ENCODE results near the gene CRYBG3. TPM values are rescaled to one million over a fixed set of nuclear protein-coding genes. Genes with fewer than 3 reads are reported as not detected.

Gene CRYBG3
- total and polyA plus RNA-seq, 2 of the 13 experiments (the other 11 are each of a cell fraction or from before 2014, with no cell fraction given) = 3.8 to 15.9 TPM

DNA sequence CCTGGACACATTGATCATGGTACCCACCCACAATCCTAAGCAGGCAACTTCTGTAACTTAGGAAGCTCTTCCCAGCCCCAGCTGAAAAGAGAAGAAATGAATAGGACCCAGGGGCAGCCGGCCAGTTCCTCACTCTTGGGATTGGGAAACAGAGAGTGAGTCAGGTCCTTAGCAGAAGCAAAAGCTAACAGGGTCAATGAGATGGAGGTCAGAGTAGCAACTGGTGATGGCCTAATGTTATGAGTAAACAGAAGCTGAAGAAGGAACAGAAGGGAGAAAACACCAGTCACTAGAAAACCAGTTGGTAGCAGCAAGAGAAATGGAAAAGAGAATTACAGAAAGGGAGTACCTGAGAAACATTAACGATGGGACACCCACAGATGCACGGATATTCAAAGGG is 130.5 kb downstream of the CRYBG3 start:
- H3K4me1 ChIP-seq (ENCODE audit: insufficient read depth, low read length) = no peaks in the 10 kb centered on the region
- TF ChIP-seq NFKBIZ (CRISPR knock-in tag; IDR thresholded peaks at IDR 0.05) (no peak), TEAD3 (CRISPR knock-in tag; optimal IDR thresholded peaks at IDR 0.05; ENCODE audit: borderline replicate concordance) (no peak), ZFP62 (CRISPR knock-in tag; IDR thresholded peaks at IDR 0.05) (no peak), PHB2 (IDR thresholded peaks at IDR 0.05; ENCODE audit: partially characterized antibody) (no peak), RXRA (CRISPR knock-in tag; IDR thresholded peaks at IDR 0.05) (no peak), ZNF160 (CRISPR knock-in tag; IDR thresholded peaks at IDR 0.05) (no peak), FOXK1 (CRISPR knock-in tag; IDR thresholded peaks at IDR 0.05; ENCODE audit: borderline replicate concordance, low read depth) (no peak), ZMYM3 (CRISPR knock-in tag; IDR thresholded peaks at IDR 0.05) (no peak), SOX5 (CRISPR knock-in tag; IDR thresholded peaks at IDR 0.05; ENCODE audit: borderline replicate concordance) (no peak)
- TF ChIP-seq, protein P1, sequence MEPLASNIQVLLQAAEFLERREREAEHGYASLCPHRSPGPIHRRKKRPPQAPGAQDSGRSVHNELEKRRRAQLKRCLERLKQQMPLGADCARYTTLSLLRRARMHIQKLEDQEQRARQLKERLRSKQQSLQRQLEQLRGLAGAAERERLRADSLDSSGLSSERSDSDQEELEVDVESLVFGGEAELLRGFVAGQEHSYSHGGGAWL (CRISPR knock-in tag; IDR thresholded peaks at IDR 0.05) = no peak
- TF ChIP-seq, protein P2, sequence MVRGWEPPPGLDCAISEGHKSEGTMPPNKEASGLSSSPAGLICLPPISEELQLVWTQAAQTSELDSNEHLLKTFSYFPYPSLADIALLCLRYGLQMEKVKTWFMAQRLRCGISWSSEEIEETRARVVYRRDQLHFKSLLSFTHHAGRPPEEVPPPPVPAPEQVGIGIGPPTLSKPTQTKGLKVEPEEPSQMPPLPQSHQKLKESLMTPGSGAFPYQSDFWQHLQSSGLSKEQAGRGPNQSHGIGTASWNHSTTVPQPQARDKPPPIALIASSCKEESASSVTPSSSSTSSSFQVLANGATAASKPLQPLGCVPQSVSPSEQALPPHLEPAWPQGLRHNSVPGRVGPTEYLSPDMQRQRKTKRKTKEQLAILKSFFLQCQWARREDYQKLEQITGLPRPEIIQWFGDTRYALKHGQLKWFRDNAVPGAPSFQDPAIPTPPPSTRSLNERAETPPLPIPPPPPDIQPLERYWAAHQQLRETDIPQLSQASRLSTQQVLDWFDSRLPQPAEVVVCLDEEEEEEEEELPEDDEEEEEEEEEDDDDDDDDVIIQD (CRISPR knock-in tag; IDR thresholded peaks at IDR 0.05; ENCODE audit: low read depth) = no peak
- TF ChIP-seq, protein P3, sequence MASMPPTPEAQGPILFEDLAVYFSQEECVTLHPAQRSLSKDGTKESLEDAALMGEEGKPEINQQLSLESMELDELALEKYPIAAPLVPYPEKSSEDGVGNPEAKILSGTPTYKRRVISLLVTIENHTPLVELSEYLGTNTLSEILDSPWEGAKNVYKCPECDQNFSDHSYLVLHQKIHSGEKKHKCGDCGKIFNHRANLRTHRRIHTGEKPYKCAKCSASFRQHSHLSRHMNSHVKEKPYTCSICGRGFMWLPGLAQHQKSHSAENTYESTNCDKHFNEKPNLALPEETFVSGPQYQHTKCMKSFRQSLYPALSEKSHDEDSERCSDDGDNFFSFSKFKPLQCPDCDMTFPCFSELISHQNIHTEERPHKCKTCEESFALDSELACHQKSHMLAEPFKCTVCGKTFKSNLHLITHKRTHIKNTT (CRISPR knock-in tag; IDR thresholded peaks at IDR 0.05) = no peak
- TF ChIP-seq, protein P4, sequence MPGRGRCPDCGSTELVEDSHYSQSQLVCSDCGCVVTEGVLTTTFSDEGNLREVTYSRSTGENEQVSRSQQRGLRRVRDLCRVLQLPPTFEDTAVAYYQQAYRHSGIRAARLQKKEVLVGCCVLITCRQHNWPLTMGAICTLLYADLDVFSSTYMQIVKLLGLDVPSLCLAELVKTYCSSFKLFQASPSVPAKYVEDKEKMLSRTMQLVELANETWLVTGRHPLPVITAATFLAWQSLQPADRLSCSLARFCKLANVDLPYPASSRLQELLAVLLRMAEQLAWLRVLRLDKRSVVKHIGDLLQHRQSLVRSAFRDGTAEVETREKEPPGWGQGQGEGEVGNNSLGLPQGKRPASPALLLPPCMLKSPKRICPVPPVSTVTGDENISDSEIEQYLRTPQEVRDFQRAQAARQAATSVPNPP (CRISPR knock-in tag; IDR thresholded peaks at IDR 0.05) = no peak
- TF ChIP-seq, protein P5, sequence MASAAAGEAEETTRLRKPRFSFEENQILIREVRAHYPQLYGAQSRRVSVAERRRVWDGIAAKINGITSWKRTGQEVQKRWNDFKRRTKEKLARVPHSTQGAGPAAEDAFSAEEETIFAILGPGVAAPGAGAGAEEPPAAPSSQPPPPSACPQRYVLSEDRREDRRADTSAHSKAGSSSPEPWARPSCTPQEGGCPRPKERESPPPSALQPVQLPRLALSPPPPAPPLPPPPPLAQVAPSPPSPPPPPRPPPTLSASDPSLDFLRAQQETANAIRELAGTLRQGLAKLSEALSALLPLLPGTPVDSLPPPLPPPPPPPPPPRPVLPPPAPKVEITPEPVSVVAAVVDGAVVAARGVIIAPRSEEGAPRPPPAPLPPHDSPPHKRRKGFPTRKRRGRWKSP (CRISPR knock-in tag; IDR thresholded peaks at IDR 0.05) = no peak
- DNase-seq (ENCODE audit: low spot score) (no peak), ATAC-seq (no peak), FAIRE-seq (no peak)
- H3K4me2 ChIP-seq (ENCODE audit: low read depth, low read length) = no peak overlapping the region
- ChIA-PET CTCF (ENCODE audit: low intra/inter-chr PET ratio, low total read pairs) (no interaction called here), POLR2A (no interaction called here)
- H4K20me1 ChIP-seq (ENCODE audit: insufficient read depth, low read length) = no peaks in the 10 kb centered on the region
- H3K9ac ChIP-seq (ENCODE audit: insufficient read depth, low read depth, low read length) = no peak overlapping the region
- no peak overlapping the region for H3K4me3 ChIP-seq (replicated peaks in 1 of 3; ENCODE audit: insufficient read depth in 1 of 3, low read depth in 2 of 3, low read length in 3 of 3)
- 91% methylated on average over 3 of the region's 3 CpGs for WGBS (ENCODE audit: low lambda C conversion rate)
- no peak overlapping the region for H2AFZ ChIP-seq (ENCODE audit: low read length)
- no peaks in the 10 kb centered on the region for H3K27me3 ChIP-seq (ENCODE audit: control insufficient read depth in 1 of 2, insufficient read depth in 2 of 2, low read length in 2 of 2)
- no peak overlapping the region for H3K27ac ChIP-seq (ENCODE audit: extremely low read length, insufficient read depth, low read length)
- BruUV-seq (replicated peaks) = no TSS peak
- in situ Hi-C loops (cut with HindIII; ENCODE audit: extremely low pct_ligation_motif_present, low pct_unique_long_range_greater_than_20kb) = no loop called here
- peaks cover 30 to 81% of the 10 kb centered on the region in 2 experiments for H3K36me3 ChIP-seq (replicated peaks in 1 of 2; ENCODE audit: control insufficient read depth in 1 of 2, insufficient read depth in 2 of 2, low read length in 2 of 2)
- intact Hi-C loops (cut with micrococcal nuclease; ENCODE audit: unreplicated experiment) = no loop called here
- no peaks in the 10 kb centered on the region for H3K9me3 ChIP-seq (ENCODE audit: low read length)
- no peaks in the 10 kb centered on the region for H3K79me2 ChIP-seq (ENCODE audit: insufficient read depth, low read length)
